ENCODE results near the gene DYNLRB2.

DYNLRB2 gene

GRCh38 chr16:80599466-80599865, 58.7 kb downstream of the DYNLRB2 start:
- DNase-seq (ENCODE audit: low read depth) = no peak

All from activated gamma-delta T cell treated with anti-CD3 and anti-CD28 coated beads, Interleukin-2, amount 50 U/mL, for 16 hours (primary cell).